Thyroid gland (tissue), 4 donors: Measurements from ENCODE around the gene UNC5C.

Source experiments
- POLR2A ChIP-seq, 2 donors: fragments of 450-650 bp; IDR thresholded peaks; one replicate each; pipeline ENCODE4 v1.6.1; 2017; ENCODE audit warnings: antibody characterized with exemption in 2 of 2, mild to moderate bottlenecking in 2 of 2, moderate library complexity in 1 of 2
- TF ChIP-seq, protein P1 (sequence below), 6 experiments: fragments of 200-600 bp in 3 of 6; fragments of 450-650 bp in 3 of 6; sonication (generic) in 3 of 6; IDR thresholded peaks; one replicate each; pipeline ENCODE4 v1.5.1; 2016 to 2019; ENCODE audit warnings: antibody characterized with exemption in 6 of 6, mild to moderate bottlenecking in 2 of 6, inconsistent platforms in 1 of 6, moderate library complexity in 1 of 6

DNA sequence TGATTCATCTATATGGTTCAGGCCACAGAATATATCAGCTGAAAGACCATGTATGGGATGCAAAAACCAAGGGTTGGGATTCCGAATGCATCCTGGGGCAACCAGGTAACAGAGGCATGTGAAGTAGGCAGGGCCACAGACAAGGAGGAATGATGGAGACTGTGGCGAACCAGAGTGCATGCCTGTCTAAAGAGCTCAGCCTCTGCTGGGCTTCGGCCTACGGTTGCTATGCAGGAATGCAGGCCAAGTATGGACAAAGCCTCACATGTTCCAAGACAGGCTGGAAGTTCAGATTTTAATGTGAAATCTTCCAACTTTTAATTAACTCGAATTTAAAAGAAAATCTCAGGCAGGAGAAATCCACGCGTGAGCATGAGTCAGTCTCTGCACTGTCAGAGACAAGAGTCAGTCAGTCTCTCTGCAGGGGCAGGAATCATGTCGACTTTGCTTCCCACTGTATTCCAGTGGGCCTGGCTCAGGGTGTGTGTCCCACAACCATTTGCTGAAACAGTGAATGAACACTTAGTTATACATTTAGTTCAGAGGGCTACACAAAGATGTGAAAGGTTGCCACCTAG, 344.4 kb downstream of the UNC5C start:
- TF ChIP-seq, protein P1, sequence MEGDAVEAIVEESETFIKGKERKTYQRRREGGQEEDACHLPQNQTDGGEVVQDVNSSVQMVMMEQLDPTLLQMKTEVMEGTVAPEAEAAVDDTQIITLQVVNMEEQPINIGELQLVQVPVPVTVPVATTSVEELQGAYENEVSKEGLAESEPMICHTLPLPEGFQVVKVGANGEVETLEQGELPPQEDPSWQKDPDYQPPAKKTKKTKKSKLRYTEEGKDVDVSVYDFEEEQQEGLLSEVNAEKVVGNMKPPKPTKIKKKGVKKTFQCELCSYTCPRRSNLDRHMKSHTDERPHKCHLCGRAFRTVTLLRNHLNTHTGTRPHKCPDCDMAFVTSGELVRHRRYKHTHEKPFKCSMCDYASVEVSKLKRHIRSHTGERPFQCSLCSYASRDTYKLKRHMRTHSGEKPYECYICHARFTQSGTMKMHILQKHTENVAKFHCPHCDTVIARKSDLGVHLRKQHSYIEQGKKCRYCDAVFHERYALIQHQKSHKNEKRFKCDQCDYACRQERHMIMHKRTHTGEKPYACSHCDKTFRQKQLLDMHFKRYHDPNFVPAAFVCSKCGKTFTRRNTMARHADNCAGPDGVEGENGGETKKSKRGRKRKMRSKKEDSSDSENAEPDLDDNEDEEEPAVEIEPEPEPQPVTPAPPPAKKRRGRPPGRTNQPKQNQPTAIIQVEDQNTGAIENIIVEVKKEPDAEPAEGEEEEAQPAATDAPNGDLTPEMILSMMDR (IDR thresholded peaks at IDR 0.05), result no peak
- no peak for TF ChIP-seq POLR2A (IDR thresholded peaks at IDR 0.05)
